GM19372 (cell line): Measurements from ENCODE around the gene GFPT2.
"Not testable (repeated sequence)": the region's sequence is repeated elsewhere in the genome, so short reads cannot be mapped to it uniquely, and the experiment has no call there.

Source experiments
- ATAC-seq: cut with Tn5 transposase; IDR thresholded peaks from one replicate; pipeline ENCODE4 v1.9.1; 2021; ENCODE audit warnings: mild to moderate bottlenecking, low read depth, moderate library complexity; ENCODE audit not compliant: unreplicated experiment

Gene GFPT2

GRCh38 chr5:180313677-180314505 is 39.2 kb downstream of the GFPT2 start:
- peak; percentile 92 for ATAC-seq

- ATAC-seq = no peak
These were observed 41.9 kb downstream of the GFPT2 start for GRCh38 chr5:180311216-180311615.

DNA sequence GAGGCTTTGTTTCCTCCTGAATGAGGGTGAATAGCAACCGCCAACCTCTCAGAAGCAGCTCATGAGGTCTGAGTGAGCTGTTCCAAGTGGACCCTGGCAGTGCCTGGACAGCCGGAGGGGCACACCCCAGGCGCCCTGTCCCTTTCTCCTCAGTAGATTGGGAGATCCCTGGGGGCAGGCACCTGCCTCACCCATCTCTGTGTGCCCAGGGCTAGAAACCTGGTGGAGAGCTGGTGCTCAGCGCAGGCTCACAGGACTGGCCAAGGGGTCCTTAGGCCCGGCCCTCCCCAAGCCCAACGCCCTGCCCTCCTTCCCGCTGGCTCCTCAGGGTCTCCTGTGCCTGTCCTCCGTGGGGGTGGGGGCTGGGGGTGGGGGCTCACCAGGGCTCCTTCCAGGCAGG is 46.3 kb downstream of the GFPT2 start:
- ATAC-seq = no peak

DNA sequence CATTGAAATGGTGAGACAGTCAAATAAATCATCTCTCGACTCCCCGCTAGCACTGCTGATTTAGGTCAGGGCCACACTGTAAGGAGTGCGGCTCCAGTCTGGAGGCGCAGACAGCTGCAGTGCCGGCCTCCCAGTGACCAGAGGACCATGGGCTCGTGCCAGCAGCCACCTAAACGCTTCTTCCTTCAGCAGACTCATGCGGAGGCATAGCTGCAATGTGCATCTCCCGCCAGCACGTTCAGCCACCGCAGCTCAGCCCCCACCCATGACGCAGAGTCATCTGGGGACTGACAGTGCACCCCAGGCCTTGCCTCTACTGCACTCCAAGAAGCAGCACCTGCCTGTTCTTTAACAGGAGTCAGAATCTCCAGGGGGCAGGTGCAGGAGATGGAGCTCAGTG is 47.7 kb downstream of the GFPT2 start:
- ATAC-seq = no peak

DNA sequence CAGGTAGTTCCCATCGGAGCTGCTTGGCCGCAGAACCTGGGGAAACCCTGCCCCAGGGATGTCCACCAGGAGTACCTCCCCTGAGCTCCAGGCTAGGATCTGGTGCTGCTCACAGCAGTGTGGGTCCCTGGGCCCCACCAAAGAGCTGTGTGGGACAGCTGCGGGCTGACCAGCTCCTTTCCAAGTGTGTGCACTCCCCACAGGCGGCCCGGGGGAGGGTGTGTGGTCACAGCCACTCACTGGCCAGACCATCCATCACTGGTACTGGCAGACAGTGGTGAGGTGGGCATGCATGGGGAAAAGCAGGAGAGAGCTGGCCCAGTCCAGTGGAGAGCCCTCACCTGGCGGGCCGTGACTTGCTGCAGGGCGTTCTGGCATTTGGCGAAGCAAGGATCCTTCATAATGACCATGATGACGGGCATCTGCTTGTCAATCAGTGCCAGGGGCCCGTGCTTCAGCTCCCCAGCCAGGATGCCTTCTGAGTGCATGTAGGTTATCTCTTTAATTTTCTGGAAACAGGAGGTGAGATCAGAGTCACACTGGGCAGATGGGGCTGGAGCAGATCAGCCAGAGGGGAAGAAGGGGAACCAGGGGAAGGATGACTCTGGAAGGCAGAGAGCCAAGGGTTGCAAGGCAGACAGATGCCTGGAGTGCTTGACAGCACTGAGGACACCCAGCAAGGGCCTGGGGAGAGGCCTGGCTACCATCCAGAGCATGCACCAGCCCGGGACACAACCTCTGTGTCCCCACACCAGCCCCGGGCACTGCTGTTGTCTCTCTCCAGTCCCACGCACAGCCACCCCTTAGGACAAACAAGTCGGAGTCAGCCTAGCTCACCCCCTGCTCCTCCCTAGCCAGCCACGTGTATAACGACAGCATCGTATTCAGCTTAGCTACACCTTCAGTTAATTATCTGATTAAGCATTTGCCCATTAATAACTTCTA is 48.4 kb downstream of the GFPT2 start:
- no peak for ATAC-seq

DNA sequence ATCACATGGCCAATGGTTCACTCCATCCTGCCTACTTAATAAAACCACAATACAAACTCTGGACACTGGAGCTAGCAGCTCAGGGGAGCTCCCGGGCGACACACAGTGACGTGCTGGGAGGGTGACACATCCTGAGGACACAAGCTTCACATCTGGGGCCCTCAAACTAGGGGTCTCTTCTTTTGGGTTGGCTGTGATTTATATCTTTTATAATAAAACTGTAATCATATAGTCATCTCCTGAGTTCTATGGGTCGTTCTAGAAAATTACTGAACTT is 49.2 kb downstream of the GFPT2 start:
- no peak for ATAC-seq

DNA sequence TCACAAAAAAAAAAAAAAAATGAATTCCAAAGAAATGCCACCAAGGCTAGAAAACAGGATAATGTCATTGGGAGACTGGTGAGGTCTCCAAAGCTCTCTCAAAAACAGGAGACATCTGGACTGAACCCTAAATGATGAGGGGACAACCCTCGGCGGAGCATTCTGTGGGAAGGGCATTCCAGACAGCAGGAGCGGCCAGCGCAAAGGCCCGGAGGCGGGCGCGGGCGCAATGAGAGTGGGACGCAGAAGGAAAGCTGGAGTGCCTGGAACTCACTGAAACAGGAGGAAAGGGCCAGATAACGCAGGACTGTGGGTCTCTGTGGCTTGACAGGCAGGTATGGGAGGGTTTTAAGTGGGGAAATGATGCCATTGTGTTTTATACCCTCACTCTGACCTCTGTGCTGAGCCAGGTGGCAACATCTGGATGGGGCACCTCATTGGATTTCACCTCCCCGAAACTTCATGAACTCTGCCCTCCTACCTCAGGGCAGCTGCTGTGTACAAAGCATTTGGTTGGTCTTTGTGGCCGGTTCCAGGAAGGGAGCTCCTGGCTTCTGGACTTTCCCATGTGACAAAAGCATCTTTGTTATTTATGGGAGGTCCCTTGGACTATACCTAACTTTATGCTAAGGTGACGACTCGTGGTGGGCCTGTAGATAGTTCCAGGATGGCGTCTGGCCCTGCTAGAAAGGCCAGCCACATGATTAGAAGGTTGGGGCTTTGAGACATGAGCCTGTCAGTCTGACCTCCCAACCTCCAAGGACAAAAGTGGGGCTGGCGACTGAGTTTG is 49.7 kb downstream of the GFPT2 start:
- ATAC-seq = no peak

GRCh38 chr5:180302256-180302655 is 50.9 kb downstream of the GFPT2 start:
- no peak for ATAC-seq

DNA sequence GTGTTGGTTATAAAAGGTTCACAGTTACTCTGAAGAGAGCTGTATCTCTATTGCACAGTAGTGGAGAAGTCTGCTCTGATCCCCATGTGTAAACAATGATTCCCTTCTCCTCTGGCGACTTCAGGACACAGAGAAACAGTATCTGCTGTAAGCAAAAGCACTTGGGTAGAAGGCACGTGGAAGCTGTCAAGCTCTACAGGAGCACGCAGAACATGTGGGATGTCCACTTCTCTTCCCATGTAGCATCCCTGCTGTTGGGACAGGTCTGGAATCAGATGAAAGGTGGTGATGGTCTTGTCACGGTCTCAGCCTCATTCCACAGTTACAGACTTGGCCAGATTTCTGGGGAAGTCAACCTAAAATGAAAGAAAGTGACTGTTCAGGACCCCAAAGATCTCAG is 51.9 kb downstream of the GFPT2 start:
- no peak for ATAC-seq

DNA sequence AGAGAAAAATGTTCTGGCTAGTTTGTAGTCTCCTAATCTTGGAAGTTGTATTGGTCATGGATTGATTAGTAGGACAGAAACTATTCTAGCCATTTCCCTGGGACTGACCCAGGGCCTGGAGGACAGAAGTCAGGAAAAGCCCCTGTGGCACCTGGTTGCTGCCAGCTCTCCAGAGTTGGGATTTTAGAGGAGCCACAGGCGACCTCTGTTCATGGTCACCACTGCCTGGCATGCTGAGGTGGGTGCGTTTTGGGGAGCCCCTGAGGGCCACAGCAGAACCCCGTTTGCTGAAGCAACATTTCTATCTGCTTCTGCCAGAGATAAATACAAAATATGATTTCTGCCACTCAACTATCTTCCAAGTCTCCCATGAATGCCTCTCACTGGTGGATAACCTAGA is 53.6 kb downstream of the GFPT2 start:
- no peak for ATAC-seq

DNA sequence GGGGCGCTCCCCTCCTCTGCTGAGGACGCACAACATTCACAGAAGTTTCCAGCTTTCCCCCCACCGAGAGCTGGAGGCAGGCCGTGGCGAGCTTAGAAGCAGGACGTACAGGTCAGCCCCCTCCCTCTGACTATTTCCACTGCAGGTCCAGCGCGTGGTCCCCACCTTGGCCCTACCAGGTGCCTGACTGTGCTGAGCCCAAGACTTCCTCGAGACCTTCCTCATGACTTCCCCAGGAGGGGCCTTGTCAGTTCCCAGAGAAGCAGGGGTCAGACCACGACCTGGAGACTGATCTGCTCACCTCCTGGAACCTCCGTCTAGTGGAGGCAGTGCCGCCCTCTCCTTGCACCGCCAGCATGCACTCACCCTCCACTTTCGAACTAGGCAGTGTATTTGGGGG is 54.1 kb downstream of the GFPT2 start:
- ATAC-seq = not testable (repeated sequence)

DNA sequence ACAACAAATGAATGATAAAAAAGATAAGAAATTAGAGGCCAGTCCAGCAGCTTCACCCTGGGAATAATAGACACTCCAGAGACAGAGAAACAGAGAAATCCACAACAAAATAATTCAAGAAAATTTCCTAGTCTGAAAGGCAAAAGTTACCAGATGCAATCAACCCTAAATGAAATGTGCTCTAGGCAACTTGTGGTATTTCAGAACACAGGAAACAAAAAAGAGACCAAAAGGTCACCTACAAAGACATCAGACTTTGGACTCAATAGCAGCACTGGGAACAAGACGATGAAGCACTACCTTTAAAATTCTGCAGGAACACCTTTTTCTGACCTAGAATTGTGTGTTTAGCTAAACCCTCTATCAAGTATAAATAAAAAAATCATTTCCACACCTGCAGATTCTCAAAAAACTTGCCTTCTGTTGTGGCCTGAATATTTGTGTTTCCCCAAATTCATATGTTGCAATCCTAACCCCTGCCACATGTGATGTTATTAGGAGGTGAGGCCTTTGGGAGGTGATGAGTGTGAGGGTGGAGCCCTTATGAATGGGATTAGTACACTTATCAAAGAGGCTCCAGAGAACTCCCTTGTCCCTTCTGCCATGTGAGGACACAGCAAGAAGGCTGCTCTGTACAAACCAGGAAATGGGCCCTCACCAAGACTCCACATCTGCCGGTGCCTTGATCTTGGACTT is 55.4 kb downstream of the GFPT2 start:
- no peak for ATAC-seq

- ATAC-seq = no peak
These were observed 56.4 kb downstream of the GFPT2 start for GRCh38 chr5:180296771-180297170.

GRCh38 chr5:180294913-180295555 is 58.1 kb downstream of the GFPT2 start:
- ATAC-seq = no peak

- no peak for ATAC-seq
These were observed 58.7 kb downstream of the GFPT2 start for GRCh38 chr5:180294411-180294810.

- ATAC-seq = peak; percentile 70
These were observed 60.9 kb downstream of the GFPT2 start, which contains the start of gene MAPK9 for GRCh38 chr5:180291943-180292831. TSS of gene MAPK9 (minus strand) at chr5:180292083. CDS start at chr5:180280561, 11,522 bp downstream.

GRCh38 chr5:180291234-180291940 is 61.7 kb downstream of the GFPT2 start:
- ATAC-seq = peak; percentile 27

GRCh38 chr5:180290568-180291233 is 62.4 kb downstream of the GFPT2 start:
- ATAC-seq = no peak
